ENCODE measurements around the gene RFXAP. TPM values are rescaled to one million over a fixed set of nuclear protein-coding genes. Genes with fewer than 3 reads are reported as not detected.

RFXAP gene
- total and polyA plus RNA-seq, 9 of the 15 experiments (the other 6 are each of a cell fraction or from before 2014, with no cell fraction given): 2.1 to 9.7 (median 2.9) TPM

- TF ChIP-seq NFATC3 (IDR thresholded peaks at IDR 0.05) (no peak), ZNF431 (CRISPR knock-in tag; IDR thresholded peaks at IDR 0.05) (no peak), THAP7 (CRISPR knock-in tag; IDR thresholded peaks at IDR 0.05) (no peak)
Measured at GRCh38 chr13:36801035-36801434, 18.0 kb upstream of the RFXAP start (continued).

GRCh38 chr13:36804588-36804987 is 14.4 kb upstream of the RFXAP start:
- in situ Hi-C loops (cut with MboI): no loop called here
- POLR2A ChIA-PET: no interaction called here
- no peak overlapping the region for H3K4me3 ChIP-seq
- TF ChIP-seq ATF6 (CRISPR knock-in tag; IDR thresholded peaks at IDR 0.05) (no peak), NFIC (IDR thresholded peaks at IDR 0.05) (no peak), ZBTB9 (CRISPR knock-in tag; IDR thresholded peaks at IDR 0.05) (no peak), TOE1 (IDR thresholded peaks at IDR 0.05; ENCODE audit: borderline replicate concordance) (no peak), TOE1 (CRISPR knock-in tag; IDR thresholded peaks at IDR 0.05; ENCODE audit: borderline replicate concordance, low read depth) (no peak), ZBTB34 (CRISPR knock-in tag; IDR thresholded peaks at IDR 0.05) (no peak), ZNF263 (CRISPR knock-in tag; IDR thresholded peaks at IDR 0.05; ENCODE audit: borderline replicate concordance) (no peak), NEUROD1 (IDR thresholded peaks at IDR 0.05; ENCODE audit: borderline replicate concordance, low read depth, low read length, partially characterized antibody) (no peak), RBM34 (IDR thresholded peaks at IDR 0.05; ENCODE audit: borderline replicate concordance, insufficient read depth, low read length) (no peak)

More at GRCh38 chr13:36804588-36804987, 14.4 kb upstream of the RFXAP start:
- Histone ChIP-seq H3K9ac (ENCODE audit: insufficient read depth in 1 of 2, low read depth in 2 of 2, low read length in 2 of 2) (no peak overlapping the region), H3K9me1 (ENCODE audit: control insufficient read depth, insufficient read depth, low read length) (no peaks in the 10 kb centered on the region), H3K27me3 (ENCODE audit: control insufficient read depth in 2 of 2, insufficient read depth in 2 of 2, low read length in 2 of 2) (no peaks in the 10 kb centered on the region; a peak in 1 of 5 replicates), H2AFZ (ENCODE audit: low read depth, low read length) (no peak overlapping the region), H4K20me1 (replicated peaks; ENCODE audit: control insufficient read depth, insufficient read depth, low read length) (no peaks in the 10 kb centered on the region), H3K36me3 (ENCODE audit: control insufficient read depth, insufficient read depth, low read length) (no peaks in the 10 kb centered on the region), H3K9me3 (replicated peaks; ENCODE audit: control insufficient read depth, insufficient read depth, low read depth, low read length) (no peaks in the 10 kb centered on the region), H3K4me2 (ENCODE audit: insufficient read depth, low read length) (no peak overlapping the region), H3K4me1 (replicated peaks in 1 of 2; ENCODE audit: control insufficient read depth in 2 of 2, insufficient read depth in 2 of 2, low read length in 2 of 2) (no peaks in the 10 kb centered on the region), H3K79me2 (ENCODE audit: control insufficient read depth, insufficient read depth, low read length) (no peaks in the 10 kb centered on the region), H3K27ac (ENCODE audit: extremely low read depth, low read depth, low read length) (no peak overlapping the region)
- WGBS (ENCODE audit: insufficient coverage, low coverage, missing lambda C conversion rate): 2% methylated on average over 6 of the region's 6 CpGs
- ATAC-seq (no peak), FAIRE-seq (no peak), DNase-seq (ENCODE audit: extremely low read depth in 1 of 4, low spot score in 3 of 4) (no peak)
- BruUV-seq (replicated peaks): no TSS peak
- CTCF ChIA-PET (ENCODE audit: low intra/inter-chr PET ratio): no interaction called here
- intact Hi-C loops (cut with micrococcal nuclease): no loop called here
